Measurements from ENCODE around the gene FGD3.

Gene FGD3

DNA sequence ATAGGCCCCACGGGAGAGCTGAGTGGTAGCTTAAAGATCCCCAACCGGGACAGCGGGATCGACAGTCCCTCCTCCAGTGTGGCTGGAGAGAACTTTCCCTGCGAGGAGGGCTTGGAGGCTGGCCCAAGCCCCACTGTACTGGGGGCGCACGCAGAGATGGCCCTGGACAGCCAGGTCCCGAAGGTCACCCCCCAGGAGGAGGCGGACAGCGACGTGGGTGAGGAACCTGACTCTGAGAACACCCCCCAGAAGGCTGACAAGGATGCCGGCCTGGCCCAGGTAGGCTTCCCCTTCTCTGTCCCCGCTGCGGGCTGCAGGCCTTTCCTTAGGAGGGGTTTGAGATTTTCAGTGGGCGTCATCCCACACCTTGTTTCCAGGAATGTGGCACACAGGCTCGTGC is 29.1 kb downstream of the FGD3 start:
- in situ Hi-C loops (cut with HindIII; ENCODE audit: low sequenced_read_pairs), result no loop called here
- no peak overlapping the region for H3K4me3 ChIP-seq (ENCODE audit: low read depth, low read length)
- TF ChIP-seq CTCF (IDR thresholded peaks at IDR 0.05; ENCODE audit: low read depth, low read length, missing control alignments), result no peak
- no peak for DNase-seq (ENCODE audit: low read depth)

DNA sequence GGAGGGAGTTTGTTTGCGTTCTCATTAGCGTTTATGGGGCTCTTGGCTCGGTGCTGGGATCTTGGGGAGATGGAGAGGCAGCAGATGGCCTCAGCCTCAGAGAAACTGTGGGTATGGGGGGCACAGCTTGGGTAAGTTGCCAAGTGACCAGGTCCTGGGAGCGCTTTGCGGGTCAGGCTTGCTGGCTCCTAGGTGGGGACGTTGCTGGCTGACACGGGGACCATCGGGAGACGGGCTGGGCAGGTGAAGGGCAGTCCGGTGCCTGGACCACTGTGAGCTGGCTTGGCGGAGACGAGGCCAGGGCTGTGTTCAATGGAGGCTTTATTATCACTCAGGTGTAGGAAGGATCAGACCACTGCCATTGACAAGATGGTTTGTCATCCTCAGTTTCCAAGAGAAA is 30.0 kb downstream of the FGD3 start:
- in situ Hi-C loops (cut with HindIII; ENCODE audit: low sequenced_read_pairs), result no loop called here
- no peak for TF ChIP-seq CTCF (IDR thresholded peaks at IDR 0.05; ENCODE audit: low read depth, low read length, missing control alignments)
- no peak for DNase-seq (ENCODE audit: low read depth)
- H3K4me3 ChIP-seq (ENCODE audit: low read depth, low read length), result no peak overlapping the region

DNA sequence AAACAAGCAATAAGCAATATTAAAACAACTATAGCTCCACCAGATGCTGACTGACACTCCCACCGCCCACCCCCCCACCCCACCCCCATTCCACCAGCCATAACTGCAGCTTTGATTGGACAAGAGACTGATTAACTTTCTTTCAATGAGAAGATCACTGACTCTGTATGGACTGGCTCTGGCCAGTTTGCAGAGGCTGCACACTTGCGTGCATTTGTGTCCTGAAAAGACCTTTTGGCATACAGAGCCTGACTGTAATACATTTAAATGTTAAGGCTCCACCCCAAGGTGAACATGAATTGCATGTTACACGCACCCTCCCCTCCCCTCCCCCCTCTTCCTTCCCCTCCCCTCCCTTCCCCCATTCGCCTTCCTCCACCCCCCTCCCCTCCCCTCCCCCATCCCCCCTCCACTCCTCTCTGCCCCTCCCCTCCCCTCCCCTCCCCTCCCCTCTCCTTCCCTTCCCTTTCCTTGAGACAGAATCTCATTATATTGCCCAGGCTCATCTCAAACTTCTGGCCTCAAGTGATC is 31.1 kb downstream of the FGD3 start:
- no peak for DNase-seq (ENCODE audit: low read depth)
- H3K4me3 ChIP-seq (ENCODE audit: low read depth, low read length), result no peak overlapping the region
- TF ChIP-seq CTCF (IDR thresholded peaks at IDR 0.05; ENCODE audit: low read depth, low read length, missing control alignments), result no peak
- in situ Hi-C loops (cut with HindIII; ENCODE audit: low sequenced_read_pairs), result no loop called here

DNA sequence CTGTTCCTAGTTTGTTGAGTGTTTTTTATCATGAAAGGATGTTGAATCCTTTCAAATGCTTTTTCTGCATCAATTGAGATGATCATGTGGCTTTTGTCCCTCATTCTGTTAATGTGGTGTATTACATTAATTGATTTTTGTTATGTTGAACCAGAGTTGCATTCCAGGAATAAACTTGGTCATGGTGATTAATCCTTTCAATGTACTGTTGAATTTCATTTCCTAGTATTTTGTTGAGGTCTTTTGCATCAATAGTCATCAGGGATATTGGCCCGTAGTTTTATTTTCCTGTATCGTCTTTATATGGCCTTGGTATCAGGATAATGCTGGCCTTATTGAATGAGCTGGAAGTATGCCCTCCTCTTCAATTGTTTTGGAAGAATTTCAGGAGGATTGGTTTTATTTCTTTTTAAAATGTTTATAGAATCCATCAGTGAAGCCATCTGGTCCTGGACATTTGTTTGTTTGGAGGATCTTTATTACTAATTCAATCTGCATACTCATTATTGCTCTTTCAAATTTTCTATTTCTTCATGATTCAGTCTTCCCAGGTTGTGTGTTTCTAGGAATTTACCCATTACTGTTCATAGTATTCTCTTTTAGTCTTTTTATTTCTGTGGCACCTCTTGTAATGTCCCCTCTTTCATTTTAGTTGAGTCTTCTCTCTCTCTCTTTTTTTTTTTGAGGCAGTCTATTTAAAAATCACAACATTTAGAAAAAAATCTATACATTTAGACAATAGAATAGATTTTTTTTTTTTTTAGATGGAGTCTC is 32.1 kb downstream of the FGD3 start:
- DNase-seq (ENCODE audit: low read depth), result no peak
- in situ Hi-C loops (cut with HindIII; ENCODE audit: low sequenced_read_pairs), result no loop called here
- no peak for TF ChIP-seq CTCF (IDR thresholded peaks at IDR 0.05; ENCODE audit: low read depth, low read length, missing control alignments)
- H3K4me3 ChIP-seq (ENCODE audit: low read depth, low read length), result no peak overlapping the region

- DNase-seq (ENCODE audit: low read depth), result no peak
- TF ChIP-seq CTCF (IDR thresholded peaks at IDR 0.05; ENCODE audit: low read depth, low read length, missing control alignments), result no peak
- no peak overlapping the region for H3K4me3 ChIP-seq (ENCODE audit: low read depth, low read length)
- in situ Hi-C loops (cut with HindIII; ENCODE audit: low sequenced_read_pairs), result no loop called here
Measured at GRCh38 chr9:92980085-92980745, 32.9 kb downstream of the FGD3 start.

GRCh38 chr9:92982130-92982529 is 34.8 kb downstream of the FGD3 start:
- DNase-seq (ENCODE audit: low read depth), result no peak
- in situ Hi-C loops (cut with HindIII; ENCODE audit: low sequenced_read_pairs), result no loop called here
- H3K4me3 ChIP-seq (ENCODE audit: low read depth, low read length), result no peak overlapping the region
- no peak for TF ChIP-seq CTCF (IDR thresholded peaks at IDR 0.05; ENCODE audit: low read depth, low read length, missing control alignments)
